WTC11 (cell line): ENCODE data around the gene SMYD4. TPM values are rescaled to one million over a fixed set of nuclear protein-coding genes. Genes with fewer than 3 reads are reported as not detected.

Experiments used
- ATAC-seq: fragments of 200-7000 bp; cut with Tn5 transposase; 2 replicates; pipeline ENCODE4 v1.10.0; 2021; ENCODE audit warnings: mild to moderate bottlenecking, moderate library complexity
- CTCF ChIA-PET: fragments of 300-600 bp; sonication (Branson Sonifier 250); formaldehyde crosslinking; loops from one replicate; lab custom pipeline; 2021; ENCODE audit warnings: antibody characterized with exemption; lab: Charles Lee
- POLR2A ChIA-PET: fragments of 350-600 bp; sonication (Branson Sonifier 250); formaldehyde crosslinking; loops from one replicate; lab custom pipeline; 2021; ENCODE audit warnings: antibody characterized with exemption; lab: Charles Lee
- DNase-seq: peaks from one replicate; pipeline ENCODE4 v3.0.0; 2021; ENCODE audit warnings: low spot score
- H3K27ac Mint-ChIP-seq: 2 replicates; pipeline ENCODE4 v1.8.0; 2021; ENCODE audit warnings: mixed read lengths
- H3K27me3 Mint-ChIP-seq: 2 replicates; pipeline ENCODE4 v1.8.0; 2021; ENCODE audit warnings: low read depth, mild to moderate bottlenecking, moderate library complexity, mixed read lengths
- H3K36me3 Mint-ChIP-seq: 2 replicates; pipeline ENCODE4 v1.8.0; 2021; ENCODE audit warnings: mixed read lengths
- H3K4me1 Mint-ChIP-seq: 2 replicates; pipeline ENCODE4 v1.8.0; 2022; ENCODE audit warnings: mixed read lengths
- H3K4me3 Mint-ChIP-seq: 2 replicates; pipeline ENCODE4 v1.8.0; 2021; ENCODE audit warnings: mild to moderate bottlenecking, moderate library complexity, mixed read lengths
- H3K9me3 Mint-ChIP-seq: 2 replicates; pipeline ENCODE4 v1.8.0; 2021; ENCODE audit warnings: mixed read lengths
- AFF4 ChIP-seq: sonication (generic); formaldehyde crosslinking; IDR thresholded peaks from 2 replicates; pipeline ENCODE4 v1.8.1; 2023; ENCODE audit warnings: mild to moderate bottlenecking, missing genetic modification reagents, borderline replicate concordance
- ATF1 ChIP-seq: sonication (generic); formaldehyde crosslinking; IDR thresholded peaks from 2 replicates; pipeline ENCODE4 v1.8.1; 2023; ENCODE audit warnings: mild to moderate bottlenecking, moderate library complexity, missing genetic modification reagents
- ATF6 ChIP-seq: sonication (generic); formaldehyde crosslinking; IDR thresholded peaks from 2 replicates; pipeline ENCODE4 v1.8.1; 2023; ENCODE audit warnings: mild to moderate bottlenecking, missing genetic modification reagents
- CBFB ChIP-seq: sonication (generic); formaldehyde crosslinking; IDR thresholded peaks from 2 replicates; pipeline ENCODE4 v1.8.1; 2022; ENCODE audit warnings: mild to moderate bottlenecking, low read depth, missing genetic modification reagents
- E2F1 ChIP-seq: sonication (generic); formaldehyde crosslinking; IDR thresholded peaks from 2 replicates; pipeline ENCODE4 v1.8.0; 2022; ENCODE audit warnings: mild to moderate bottlenecking, missing genetic modification reagents
- FOXJ3 ChIP-seq: sonication (generic); formaldehyde crosslinking; IDR thresholded peaks from 2 replicates; pipeline ENCODE4 v1.9.0; 2021; ENCODE audit warnings: missing genetic modification reagents, mild to moderate bottlenecking, borderline replicate concordance
- MYBL2 ChIP-seq: sonication (generic); formaldehyde crosslinking; IDR thresholded peaks from 2 replicates; pipeline ENCODE4 v1.8.1; 2023; ENCODE audit warnings: mild to moderate bottlenecking, moderate library complexity, missing genetic modification reagents
- NR3C1 ChIP-seq: sonication (generic); formaldehyde crosslinking; conservative IDR thresholded peaks from 2 replicates; pipeline ENCODE4 v1.8.1; 2023; ENCODE audit warnings: low read depth, mild to moderate bottlenecking, missing genetic modification reagents
- ZNF425 ChIP-seq: fragments of 250-450 bp; sonication (Bioruptor Pico); conservative IDR thresholded peaks from 2 replicates; pipeline ENCODE4 v1.9.0; 2021; ENCODE audit warnings: mild to moderate bottlenecking
- total RNA-seq: library from RNA; stranded (reverse); gene quantifications from 3 replicates; pipeline ENCODE4 v1.2.3, GENCODE V29; 2021
- TF ChIP-seq, protein P1 (sequence below): sonication (generic); formaldehyde crosslinking; IDR thresholded peaks from 2 replicates; pipeline ENCODE4 v1.8.1; 2023; ENCODE audit warnings: mild to moderate bottlenecking, missing genetic modification reagents
- TF ChIP-seq, protein P2 (sequence below): sonication (generic); formaldehyde crosslinking; conservative IDR thresholded peaks from 2 replicates; pipeline ENCODE4 v1.8.1; 2023; ENCODE audit warnings: mild to moderate bottlenecking, low read depth, missing genetic modification reagents, moderate library complexity
- TF ChIP-seq, protein P3 (sequence below): fragments of 250-450 bp; sonication (Bioruptor Pico); IDR thresholded peaks from 2 replicates; pipeline ENCODE4 v1.8.0; 2021; ENCODE audit warnings: mild to moderate bottlenecking

Gene SMYD4
- total RNA-seq, 1 experiment from 2014 or later, result 24.1 TPM

- DNase-seq, result no peak
Measured at GRCh38 chr17:1776328-1776727, 53.4 kb downstream of the SMYD4 start.

More at GRCh38 chr17:1776328-1776727, 53.4 kb downstream of the SMYD4 start:
- Mint-ChIP-seq H3K4me3 (no peak overlapping the region), H3K36me3 (peaks cover 28% of the 10 kb centered on the region), H3K9me3 (no peaks in the 10 kb centered on the region), H3K27ac (peak overlapping the region; percentile 42; the same call in 1 of the 2 replicates), H3K27me3 (no peaks in the 10 kb centered on the region), H3K4me1 (no peaks in the 10 kb centered on the region)
- no peak for ATAC-seq
- ChIA-PET CTCF (interaction anchor here (0.9 to 1.3 kb wide), 2 partner anchors 55 to 60 kb away, joined by 3 to 7 read pairs; no protein-coding TSS in a partner anchor), POLR2A (no interaction called here)
- TF ChIP-seq AFF4, result no peak
- TF ChIP-seq, protein P1, sequence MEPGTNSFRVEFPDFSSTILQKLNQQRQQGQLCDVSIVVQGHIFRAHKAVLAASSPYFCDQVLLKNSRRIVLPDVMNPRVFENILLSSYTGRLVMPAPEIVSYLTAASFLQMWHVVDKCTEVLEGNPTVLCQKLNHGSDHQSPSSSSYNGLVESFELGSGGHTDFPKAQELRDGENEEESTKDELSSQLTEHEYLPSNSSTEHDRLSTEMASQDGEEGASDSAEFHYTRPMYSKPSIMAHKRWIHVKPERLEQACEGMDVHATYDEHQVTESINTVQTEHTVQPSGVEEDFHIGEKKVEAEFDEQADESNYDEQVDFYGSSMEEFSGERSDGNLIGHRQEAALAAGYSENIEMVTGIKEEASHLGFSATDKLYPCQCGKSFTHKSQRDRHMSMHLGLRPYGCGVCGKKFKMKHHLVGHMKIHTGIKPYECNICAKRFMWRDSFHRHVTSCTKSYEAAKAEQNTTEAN, result no peak
- TF ChIP-seq ATF1 (CRISPR knock-in tag), result no peak
- TF ChIP-seq CBFB (CRISPR knock-in tag), result no peak
- no peak for TF ChIP-seq ATF6
- TF ChIP-seq MYBL2 (CRISPR knock-in tag), result no peak
- TF ChIP-seq E2F1 (CRISPR knock-in tag), result no peak
- TF ChIP-seq, protein P2, sequence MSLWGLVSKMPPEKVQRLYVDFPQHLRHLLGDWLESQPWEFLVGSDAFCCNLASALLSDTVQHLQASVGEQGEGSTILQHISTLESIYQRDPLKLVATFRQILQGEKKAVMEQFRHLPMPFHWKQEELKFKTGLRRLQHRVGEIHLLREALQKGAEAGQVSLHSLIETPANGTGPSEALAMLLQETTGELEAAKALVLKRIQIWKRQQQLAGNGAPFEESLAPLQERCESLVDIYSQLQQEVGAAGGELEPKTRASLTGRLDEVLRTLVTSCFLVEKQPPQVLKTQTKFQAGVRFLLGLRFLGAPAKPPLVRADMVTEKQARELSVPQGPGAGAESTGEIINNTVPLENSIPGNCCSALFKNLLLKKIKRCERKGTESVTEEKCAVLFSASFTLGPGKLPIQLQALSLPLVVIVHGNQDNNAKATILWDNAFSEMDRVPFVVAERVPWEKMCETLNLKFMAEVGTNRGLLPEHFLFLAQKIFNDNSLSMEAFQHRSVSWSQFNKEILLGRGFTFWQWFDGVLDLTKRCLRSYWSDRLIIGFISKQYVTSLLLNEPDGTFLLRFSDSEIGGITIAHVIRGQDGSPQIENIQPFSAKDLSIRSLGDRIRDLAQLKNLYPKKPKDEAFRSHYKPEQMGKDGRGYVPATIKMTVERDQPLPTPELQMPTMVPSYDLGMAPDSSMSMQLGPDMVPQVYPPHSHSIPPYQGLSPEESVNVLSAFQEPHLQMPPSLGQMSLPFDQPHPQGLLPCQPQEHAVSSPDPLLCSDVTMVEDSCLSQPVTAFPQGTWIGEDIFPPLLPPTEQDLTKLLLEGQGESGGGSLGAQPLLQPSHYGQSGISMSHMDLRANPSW, result no peak
- no peak for TF ChIP-seq FOXJ3 (CRISPR knock-in tag)
- no peak for TF ChIP-seq ZNF425 (CRISPR knock-in tag)
- TF ChIP-seq NR3C1, result no peak
- TF ChIP-seq, protein P3, sequence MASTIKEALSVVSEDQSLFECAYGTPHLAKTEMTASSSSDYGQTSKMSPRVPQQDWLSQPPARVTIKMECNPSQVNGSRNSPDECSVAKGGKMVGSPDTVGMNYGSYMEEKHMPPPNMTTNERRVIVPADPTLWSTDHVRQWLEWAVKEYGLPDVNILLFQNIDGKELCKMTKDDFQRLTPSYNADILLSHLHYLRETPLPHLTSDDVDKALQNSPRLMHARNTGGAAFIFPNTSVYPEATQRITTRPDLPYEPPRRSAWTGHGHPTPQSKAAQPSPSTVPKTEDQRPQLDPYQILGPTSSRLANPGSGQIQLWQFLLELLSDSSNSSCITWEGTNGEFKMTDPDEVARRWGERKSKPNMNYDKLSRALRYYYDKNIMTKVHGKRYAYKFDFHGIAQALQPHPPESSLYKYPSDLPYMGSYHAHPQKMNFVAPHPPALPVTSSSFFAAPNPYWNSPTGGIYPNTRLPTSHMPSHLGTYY (CRISPR knock-in tag), result no peak
